Prostate gland (tissue), 2 donors: ENCODE measurements around the gene MAMDC2.

ENCODE experiments used
- CTCF ChIP-seq, 4 experiments: fragments of 200-600 bp in 2 of 4; fragments of 450-650 bp in 2 of 4; sonication (generic) in 2 of 4; IDR thresholded peaks; 1 replicate in 3 of 4; 2 replicates in 1 of 4; pipeline ENCODE4 v1.5.1; 2016 to 2019; ENCODE audit warnings: antibody characterized with exemption in 4 of 4, mild to moderate bottlenecking in 2 of 4, moderate library complexity in 2 of 4
- POLR2A ChIP-seq: fragments of 450-650 bp; IDR thresholded peaks from one replicate; pipeline ENCODE4 v1.6.1; 2016; ENCODE audit warnings: antibody characterized with exemption, mild to moderate bottlenecking
- POLR2AphosphoS5 ChIP-seq: sonication (generic); formaldehyde crosslinking; IDR thresholded peaks from one replicate; pipeline ENCODE4 v1.6.1; 2017; ENCODE audit warnings: antibody characterized with exemption

DNA sequence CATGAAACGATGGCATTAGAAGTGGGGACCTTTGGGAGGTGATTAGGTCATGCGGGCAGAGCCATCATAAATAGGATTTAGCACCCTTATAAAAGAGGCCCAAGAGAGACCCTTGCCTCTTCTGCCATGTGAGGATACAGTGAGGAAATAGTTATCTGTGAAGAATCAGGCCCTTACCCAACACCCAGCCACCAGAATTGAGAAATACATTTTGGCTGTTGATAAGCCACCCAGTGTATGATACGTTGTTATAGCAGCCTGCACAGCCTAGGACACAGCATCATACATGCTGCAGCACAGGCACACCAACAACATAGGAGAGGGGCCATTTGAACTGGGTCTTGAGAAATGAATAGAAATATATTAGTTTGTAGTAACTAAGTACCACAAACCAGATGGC is 8.0 kb upstream of the MAMDC2 start:
- TF ChIP-seq POLR2A (no peak), CTCF (IDR thresholded peaks at IDR 0.05) (no peak), POLR2AphosphoS5 (no peak)
